Measurements from ENCODE around the gene CHRNA10.

DNA sequence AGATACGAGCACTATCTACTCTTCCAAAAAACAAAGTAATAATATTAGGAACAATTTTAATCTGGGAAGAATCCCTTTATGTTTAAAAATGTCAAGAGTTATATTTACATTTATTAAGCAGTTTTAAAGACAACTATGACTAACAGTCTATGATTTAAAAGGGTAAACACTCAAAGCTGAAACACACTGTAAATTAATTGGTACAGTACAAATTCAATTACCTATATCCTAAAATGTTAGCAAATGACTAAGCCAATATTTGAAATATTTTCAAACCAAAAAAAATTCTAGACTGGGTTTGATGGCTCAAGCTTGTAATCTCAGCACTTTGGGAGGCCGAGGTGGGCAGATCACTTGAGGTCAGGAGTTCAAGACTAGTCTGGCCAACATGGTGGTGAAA, 36.0 kb upstream of the CHRNA10 start:
- TF ChIP-seq CTCF (IDR thresholded peaks at IDR 0.05; ENCODE audit: borderline replicate concordance, extremely low read depth, low read length, poor library complexity, severe bottlenecking) (no peak), EZH2 (IDR thresholded peaks at IDR 0.05; ENCODE audit: borderline replicate concordance, low read depth, low read length, severe bottlenecking) (no peak)

Measured in DND-41 (cell line).